ENCODE data around the gene TAS1R3. TPM values are rescaled to one million over a fixed set of nuclear protein-coding genes. Genes with fewer than 3 reads are reported as not detected.

TAS1R3 gene
- total RNA-seq, 1 donor from 2014 or later = not detected

DNA sequence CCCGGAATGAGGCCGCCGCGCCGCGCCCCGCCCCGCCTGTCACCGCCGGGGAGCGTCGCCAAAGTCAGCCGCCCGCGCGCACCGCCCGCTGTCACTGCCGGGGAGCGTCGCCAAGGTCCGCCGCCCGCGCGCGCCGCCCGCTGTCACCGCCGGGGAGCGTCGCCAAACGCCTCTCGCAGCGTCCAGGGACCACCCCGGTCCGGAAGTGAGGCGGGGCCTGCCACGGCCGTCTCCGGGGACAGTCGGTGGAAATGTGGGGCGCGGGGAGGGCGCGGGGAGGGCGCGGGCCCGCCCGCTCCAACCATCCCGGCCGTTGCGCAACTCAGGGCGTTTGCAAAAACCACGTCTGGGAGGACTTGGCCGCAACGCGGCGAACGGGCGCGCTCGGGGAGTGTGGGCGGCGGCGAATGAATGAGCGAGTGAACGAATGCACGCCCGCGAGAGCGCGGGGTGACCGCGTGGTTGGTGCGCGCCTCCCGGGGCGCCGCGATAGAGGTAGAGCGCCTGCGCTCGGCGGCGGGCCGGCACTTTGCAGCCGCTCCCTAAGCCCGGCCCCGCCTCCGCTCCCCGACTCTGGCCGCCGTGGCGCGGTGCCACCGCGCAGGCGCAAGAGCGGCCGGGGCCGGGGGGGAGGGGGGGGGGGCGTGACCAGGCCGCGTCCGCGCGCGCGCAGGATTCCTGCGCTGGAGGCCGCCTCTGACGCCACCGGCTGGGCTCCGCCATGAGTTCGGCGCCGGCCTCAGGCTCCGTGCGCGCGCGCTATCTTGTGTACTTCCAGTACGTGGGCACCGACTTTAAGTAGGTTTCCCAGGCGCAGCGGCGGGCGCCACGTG, 22.9 kb upstream of the TAS1R3 start, which contains the start of the genes ACAP3 and PUSL1:
ACAP3 (minus strand) TSS at position 8 of the 833 bp plus-strand sequence. CDS start 115 bp downstream, outside the sequence.
PUSL1 (plus strand) TSS at position 675 of the 833 bp plus-strand sequence; CDS start at position 722, 47 bp downstream.
- peak within 1 kb of the TSS; percentile 94 for H3K4me3 Mint-ChIP-seq
- H3K4me2 ChIP-seq = peak within 1 kb of the TSS; percentile 100
- peak; percentile 96 for DNase-seq (ENCODE audit: low spot score)
- no peak within 1 kb of the TSS for H3K27ac ChIP-seq
- no peaks in the 10 kb centered on the region for H3K9me3 ChIP-seq (ENCODE audit: low read depth)
- peaks cover 24% of the 10 kb centered on the region for H3F3A ChIP-seq (ENCODE audit: low read depth)
- H3K36me3 Mint-ChIP-seq = no peaks in the 10 kb centered on the region
- TF ChIP-seq, protein P1, sequence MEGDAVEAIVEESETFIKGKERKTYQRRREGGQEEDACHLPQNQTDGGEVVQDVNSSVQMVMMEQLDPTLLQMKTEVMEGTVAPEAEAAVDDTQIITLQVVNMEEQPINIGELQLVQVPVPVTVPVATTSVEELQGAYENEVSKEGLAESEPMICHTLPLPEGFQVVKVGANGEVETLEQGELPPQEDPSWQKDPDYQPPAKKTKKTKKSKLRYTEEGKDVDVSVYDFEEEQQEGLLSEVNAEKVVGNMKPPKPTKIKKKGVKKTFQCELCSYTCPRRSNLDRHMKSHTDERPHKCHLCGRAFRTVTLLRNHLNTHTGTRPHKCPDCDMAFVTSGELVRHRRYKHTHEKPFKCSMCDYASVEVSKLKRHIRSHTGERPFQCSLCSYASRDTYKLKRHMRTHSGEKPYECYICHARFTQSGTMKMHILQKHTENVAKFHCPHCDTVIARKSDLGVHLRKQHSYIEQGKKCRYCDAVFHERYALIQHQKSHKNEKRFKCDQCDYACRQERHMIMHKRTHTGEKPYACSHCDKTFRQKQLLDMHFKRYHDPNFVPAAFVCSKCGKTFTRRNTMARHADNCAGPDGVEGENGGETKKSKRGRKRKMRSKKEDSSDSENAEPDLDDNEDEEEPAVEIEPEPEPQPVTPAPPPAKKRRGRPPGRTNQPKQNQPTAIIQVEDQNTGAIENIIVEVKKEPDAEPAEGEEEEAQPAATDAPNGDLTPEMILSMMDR (IDR thresholded peaks at IDR 0.05) = no peak
- TF ChIP-seq EZH2phosphoT487 (IDR thresholded peaks at IDR 0.05) (no peak), EZH2 (IDR thresholded peaks at IDR 0.05) (no peak)
- peak within 1 kb of the TSS; percentile 64 for H2AFZ ChIP-seq (replicated peaks)
- H4K20me1 ChIP-seq (ENCODE audit: low read depth) = peaks cover 51% of the 10 kb centered on the region
- H3K4me3 ChIP-seq = peak within 1 kb of the TSS; percentile 71
- peak within 1 kb of the TSS; percentile 44 for H3K9ac ChIP-seq
- H3K27me3 Mint-ChIP-seq (ENCODE audit: insufficient read depth, low read depth) = peaks cover 4% of the 10 kb centered on the region
- H3K36me3 ChIP-seq = no peaks in the 10 kb centered on the region
- H3K27ac Mint-ChIP-seq = no peak within 1 kb of the TSS
- peaks cover 10% of the 10 kb centered on the region for H3K27me3 ChIP-seq
- peaks cover 37% of the 10 kb centered on the region for H3K4me1 ChIP-seq
- H3K79me2 ChIP-seq (ENCODE audit: low read depth) = peaks cover 5% of the 10 kb centered on the region
- peaks cover 18% of the 10 kb centered on the region for H3K4me1 Mint-ChIP-seq
- no peaks in the 10 kb centered on the region for H3K9me3 Mint-ChIP-seq

DNA sequence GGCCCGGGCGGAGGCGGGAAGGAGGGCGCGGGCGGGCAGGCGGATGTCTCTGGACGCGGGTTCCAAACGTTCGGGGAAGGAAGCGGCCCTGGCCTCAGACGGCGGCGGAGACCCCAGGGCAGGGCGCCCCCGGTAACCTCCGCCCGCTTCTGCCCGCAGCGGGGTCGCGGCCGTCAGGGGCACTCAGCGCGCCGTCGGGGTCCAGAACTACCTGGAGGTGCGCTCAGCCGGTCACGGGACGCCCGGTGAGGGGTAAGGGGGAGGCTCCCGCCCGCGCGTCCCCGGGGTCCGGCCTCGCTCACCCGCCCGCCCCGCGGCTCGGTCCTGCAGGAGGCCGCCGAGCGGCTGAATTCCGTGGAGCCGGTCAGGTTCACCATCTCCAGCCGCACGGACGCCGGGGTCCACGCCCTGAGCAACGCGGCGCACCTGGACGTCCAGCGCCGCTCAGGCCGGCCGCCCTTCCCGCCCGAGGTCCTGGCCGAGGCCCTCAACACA, 22.3 kb upstream of the TAS1R3 start:
- Histone ChIP-seq H3F3A (ENCODE audit: low read depth) (peaks cover 24% of the 10 kb centered on the region), H3K4me2 (peak overlapping the region; percentile 94), H3K4me1 (peaks cover 37% of the 10 kb centered on the region), H3K27ac (no peak overlapping the region), H3K27me3 (peaks cover 10% of the 10 kb centered on the region), H3K36me3 (no peaks in the 10 kb centered on the region), H4K20me1 (ENCODE audit: low read depth) (peaks cover 49% of the 10 kb centered on the region), H3K4me3 (peak overlapping the region; percentile 71), H2AFZ (replicated peaks) (no peak overlapping the region), H3K79me2 (ENCODE audit: low read depth) (peaks cover 5% of the 10 kb centered on the region), H3K9ac (peak overlapping the region; percentile 44), H3K9me3 (ENCODE audit: low read depth) (no peaks in the 10 kb centered on the region)
- H3K27ac Mint-ChIP-seq = no peak overlapping the region
- H3K36me3 Mint-ChIP-seq = peaks cover 2% of the 10 kb centered on the region
- no peaks in the 10 kb centered on the region for H3K9me3 Mint-ChIP-seq
- DNase-seq (ENCODE audit: low spot score) = peak; percentile 41
- H3K27me3 Mint-ChIP-seq (ENCODE audit: insufficient read depth, low read depth) = peaks cover 4% of the 10 kb centered on the region
- TF ChIP-seq EZH2 (IDR thresholded peaks at IDR 0.05) (peak; percentile 47), EZH2phosphoT487 (IDR thresholded peaks at IDR 0.05) (no peak)
- TF ChIP-seq, protein P1 (IDR thresholded peaks at IDR 0.05) = no peak
- peak overlapping the region; percentile 84 for H3K4me3 Mint-ChIP-seq
- H3K4me1 Mint-ChIP-seq = peaks cover 18% of the 10 kb centered on the region

DNA sequence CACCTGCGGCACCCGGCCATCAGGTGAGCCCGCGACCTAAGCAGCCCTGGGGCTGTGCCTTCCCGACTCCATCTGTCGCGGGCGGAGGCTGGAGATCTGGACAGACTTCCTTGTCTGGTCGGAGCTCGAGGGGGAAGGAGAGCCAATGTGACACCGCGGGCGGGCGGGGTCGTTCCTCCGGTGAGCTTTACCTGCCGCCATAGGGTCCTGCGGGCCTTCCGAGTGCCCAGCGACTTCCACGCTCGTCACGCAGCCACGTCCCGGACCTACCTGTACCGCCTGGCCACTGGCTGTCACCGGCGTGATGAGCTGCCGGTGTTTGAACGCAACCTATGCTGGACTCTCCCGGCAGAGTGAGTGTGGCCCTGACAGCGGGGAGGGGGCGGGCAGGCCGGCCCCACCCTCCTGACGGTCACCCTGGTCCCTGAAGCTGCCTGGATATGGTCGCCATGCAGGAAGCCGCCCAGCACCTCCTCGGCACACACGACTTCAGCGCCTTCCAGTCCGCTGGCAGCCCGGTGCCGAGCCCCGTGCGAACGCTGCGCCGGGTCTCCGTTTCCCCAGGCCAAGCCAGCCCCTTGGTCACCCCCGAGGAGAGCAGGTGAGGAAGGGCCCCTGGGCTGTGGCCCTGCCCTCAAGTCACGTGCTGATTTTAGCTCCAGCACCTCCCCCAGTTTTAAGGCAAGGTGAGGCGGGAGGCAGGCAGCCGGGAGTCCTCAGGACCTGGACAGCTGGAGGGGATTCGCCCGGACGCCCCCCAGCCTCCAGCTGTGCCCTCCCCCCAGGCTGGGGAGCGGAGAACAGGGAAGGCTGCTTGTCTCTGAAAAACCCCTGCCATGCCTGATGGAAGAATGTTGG, 21.6 kb upstream of the TAS1R3 start:
- Histone ChIP-seq H3K36me3 (no peaks in the 10 kb centered on the region), H4K20me1 (ENCODE audit: low read depth) (peaks cover 45% of the 10 kb centered on the region), H3K4me3 (peak overlapping the region; percentile 71), H3K79me2 (ENCODE audit: low read depth) (peaks cover 5% of the 10 kb centered on the region), H3K9me3 (ENCODE audit: low read depth) (no peaks in the 10 kb centered on the region), H2AFZ (replicated peaks) (no peak overlapping the region), H3K27me3 (peaks cover 10% of the 10 kb centered on the region), H3K27ac (no peak overlapping the region), H3K9ac (no peak overlapping the region), H3K4me1 (peaks cover 35% of the 10 kb centered on the region), H3F3A (ENCODE audit: low read depth) (peaks cover 22% of the 10 kb centered on the region), H3K4me2 (peak overlapping the region; percentile 94)
- peak overlapping the region; percentile 80 for H3K4me3 Mint-ChIP-seq
- peaks cover 2% of the 10 kb centered on the region for H3K36me3 Mint-ChIP-seq
- peak; percentile 42 for DNase-seq (ENCODE audit: low spot score)
- TF ChIP-seq, protein P1 (IDR thresholded peaks at IDR 0.05) = no peak
- TF ChIP-seq EZH2 (IDR thresholded peaks at IDR 0.05) (no peak), EZH2phosphoT487 (IDR thresholded peaks at IDR 0.05) (no peak)
- no peaks in the 10 kb centered on the region for H3K9me3 Mint-ChIP-seq
- H3K27ac Mint-ChIP-seq = no peak overlapping the region
- H3K27me3 Mint-ChIP-seq (ENCODE audit: insufficient read depth, low read depth) = peaks cover 4% of the 10 kb centered on the region
- H3K4me1 Mint-ChIP-seq = peaks cover 17% of the 10 kb centered on the region
